ENCODE results near the gene TFB1M.
"Not testable (repeated sequence)": the region's sequence is repeated elsewhere in the genome, so short reads cannot be mapped to it uniquely, and the experiment has no call there.

Gene TFB1M

DNA sequence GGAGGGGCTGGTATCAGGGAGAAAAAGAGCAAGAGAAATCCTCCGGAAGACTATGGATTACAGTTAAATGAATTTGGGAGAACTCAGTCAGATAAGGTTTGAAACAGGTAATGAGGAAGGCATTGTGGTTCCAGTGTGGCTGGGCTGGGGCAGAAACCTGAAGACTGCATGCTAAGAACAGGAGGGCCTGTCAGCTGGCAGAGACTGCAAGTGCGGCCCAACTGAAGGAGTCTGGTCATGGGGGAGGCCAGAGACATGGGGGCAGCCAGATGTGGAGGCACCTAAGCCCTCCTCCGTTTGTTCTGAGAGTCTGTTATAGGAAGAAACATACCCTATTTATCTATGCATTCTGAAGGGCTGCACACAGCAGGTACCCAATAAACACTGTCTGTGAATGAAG is 16.6 kb downstream of the TFB1M start:
- no peak for DNase-seq

DNA sequence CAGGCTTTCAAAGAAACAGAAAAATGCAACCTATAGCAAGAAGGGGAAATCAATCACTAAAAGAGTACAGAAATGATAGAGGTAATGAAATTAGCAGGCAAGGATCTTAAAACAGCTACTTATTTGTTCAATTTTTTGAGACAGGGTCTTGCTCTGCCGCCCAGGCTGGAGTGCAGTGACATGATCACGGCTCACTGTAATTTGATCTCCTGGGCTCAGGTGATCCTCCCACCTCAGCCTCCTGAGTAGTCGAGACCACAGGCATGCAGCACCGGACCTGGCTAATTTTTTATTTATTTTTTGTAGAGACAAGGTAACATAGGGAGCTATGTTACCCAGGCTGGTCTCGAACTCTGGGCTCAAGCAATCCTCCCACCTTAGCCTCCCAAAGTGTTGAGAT is 21.6 kb downstream of the TFB1M start:
- DNase-seq = no peak

DNA sequence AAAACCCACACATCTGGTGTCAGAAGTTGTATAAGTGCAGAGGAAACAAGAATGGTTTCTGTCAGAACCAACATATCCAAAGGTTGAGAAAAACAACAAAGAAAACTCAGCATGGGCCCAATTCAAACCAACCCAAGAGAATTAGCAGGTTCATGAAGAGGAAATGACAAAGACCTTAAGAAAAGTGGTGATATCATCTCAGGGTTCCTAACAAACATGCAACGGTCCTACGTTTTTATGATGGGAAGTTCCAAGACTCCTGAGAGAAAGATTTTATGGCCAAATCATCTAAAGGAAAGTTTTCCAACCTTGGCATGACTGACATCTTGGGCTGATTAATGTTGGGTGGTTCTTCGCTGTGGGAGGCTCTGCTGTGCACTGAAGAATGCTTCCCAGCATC is 23.0 kb downstream of the TFB1M start:
- DNase-seq = no peak

DNA sequence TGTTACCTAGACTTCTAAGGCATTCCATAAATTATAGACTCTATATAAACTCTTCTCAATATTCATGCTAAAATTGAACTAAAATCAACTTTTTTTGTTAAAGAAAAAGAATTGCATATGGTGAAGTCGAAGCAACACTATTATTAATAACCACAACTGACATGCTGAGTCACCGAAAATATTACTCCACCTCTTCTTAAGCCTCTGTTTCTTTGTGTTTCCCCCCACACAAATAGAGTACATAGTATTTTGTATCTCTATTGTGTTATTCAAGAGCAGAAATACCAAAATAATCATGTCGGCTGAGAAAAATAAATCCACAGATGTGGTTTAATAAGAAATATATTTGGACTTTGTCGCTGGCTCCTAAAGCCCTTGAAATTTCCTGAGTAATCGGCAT is 23.8 kb downstream of the TFB1M start:
- DNase-seq = no peak

DNA sequence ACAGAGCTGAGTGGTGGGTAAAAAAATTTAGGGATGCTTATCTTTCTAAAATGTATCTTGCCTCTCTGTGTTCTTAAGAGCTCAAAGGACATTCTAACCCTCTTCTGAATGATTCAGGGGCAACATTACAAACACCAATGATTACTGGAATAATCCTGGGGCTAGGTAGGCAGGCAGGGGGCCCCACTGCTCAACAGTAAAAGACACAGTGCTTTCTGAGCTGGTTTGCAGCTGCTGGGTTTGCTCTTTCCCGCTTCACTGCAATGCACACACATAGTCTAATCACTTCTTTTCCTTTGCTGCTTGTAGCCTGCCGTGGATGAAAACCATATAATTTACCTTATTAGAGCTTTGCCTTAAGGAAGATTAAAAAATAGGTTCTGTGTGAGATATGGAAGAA is 26.5 kb downstream of the TFB1M start:
- DNase-seq = no peak

DNA sequence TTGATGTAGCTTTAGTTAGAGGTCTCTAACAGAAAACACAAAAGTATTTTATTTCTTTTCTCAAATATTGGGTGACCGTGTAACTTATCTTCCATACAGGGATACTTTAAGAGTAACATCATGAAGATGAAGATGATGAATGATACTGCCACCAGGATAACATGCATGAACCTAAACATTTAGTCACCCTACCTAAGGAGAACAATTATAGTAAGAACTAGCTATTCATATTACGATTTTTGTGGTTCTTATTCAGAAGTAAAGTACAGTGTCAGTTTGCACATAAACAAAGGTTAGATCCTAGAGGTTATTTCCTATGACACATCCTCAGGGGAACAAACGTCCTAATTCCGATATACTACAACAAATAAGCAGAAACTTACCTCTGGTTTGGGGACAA is 29.5 kb downstream of the TFB1M start:
- no peak for DNase-seq

DNA sequence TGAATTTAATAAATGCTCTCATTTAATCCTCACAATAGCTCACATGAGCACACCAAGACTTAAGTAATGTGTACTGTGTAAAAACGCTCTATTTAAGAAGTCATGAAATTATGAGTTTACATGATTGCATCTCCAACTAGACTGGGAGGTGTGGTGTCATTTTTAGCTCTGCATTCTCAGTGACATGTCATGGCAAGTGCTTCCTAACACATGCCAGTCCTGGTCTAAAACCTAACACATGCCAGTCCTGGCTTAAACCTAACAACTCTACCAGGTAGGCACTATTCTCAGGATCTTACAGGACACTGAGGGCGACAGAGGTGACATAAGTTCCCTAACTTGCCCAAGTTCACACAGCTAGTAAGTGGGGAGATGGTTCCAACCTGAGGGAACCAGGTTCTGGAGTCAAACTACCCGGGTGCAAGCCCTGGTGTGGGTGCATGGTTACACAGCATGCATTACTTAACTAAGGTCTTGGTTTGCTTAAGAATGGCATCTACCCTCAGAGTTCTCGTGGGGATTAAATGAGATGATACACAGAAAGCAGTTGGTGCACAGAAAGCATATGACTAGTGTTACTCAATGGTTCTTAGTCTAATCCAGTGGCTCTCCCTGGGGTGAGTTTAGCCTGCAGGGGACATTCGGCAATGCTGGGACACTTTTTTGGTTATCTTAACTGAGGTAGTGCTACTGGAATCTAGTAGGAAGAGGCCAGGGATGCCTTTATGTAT is 35.8 kb downstream of the TFB1M start:
- DNase-seq = no peak

DNA sequence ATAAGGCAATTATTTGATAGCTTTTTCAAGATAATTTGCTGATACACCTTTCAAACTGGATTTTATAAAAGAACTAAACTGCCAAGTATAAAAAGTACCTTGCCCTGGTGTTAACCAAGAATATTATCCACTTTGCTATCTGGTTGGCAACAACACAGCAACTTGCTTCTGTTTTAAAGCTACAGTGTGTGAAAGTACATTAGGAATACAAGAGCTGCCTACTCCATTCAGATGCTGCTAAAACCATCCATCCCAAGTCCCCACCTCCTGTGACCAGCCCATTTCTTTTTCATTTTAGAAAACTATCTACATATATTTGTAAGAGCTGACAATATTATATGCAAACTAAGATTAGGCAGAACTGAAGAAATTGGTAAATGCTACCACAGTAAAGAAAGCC is 37.6 kb downstream of the TFB1M start:
- no peak for DNase-seq

DNA sequence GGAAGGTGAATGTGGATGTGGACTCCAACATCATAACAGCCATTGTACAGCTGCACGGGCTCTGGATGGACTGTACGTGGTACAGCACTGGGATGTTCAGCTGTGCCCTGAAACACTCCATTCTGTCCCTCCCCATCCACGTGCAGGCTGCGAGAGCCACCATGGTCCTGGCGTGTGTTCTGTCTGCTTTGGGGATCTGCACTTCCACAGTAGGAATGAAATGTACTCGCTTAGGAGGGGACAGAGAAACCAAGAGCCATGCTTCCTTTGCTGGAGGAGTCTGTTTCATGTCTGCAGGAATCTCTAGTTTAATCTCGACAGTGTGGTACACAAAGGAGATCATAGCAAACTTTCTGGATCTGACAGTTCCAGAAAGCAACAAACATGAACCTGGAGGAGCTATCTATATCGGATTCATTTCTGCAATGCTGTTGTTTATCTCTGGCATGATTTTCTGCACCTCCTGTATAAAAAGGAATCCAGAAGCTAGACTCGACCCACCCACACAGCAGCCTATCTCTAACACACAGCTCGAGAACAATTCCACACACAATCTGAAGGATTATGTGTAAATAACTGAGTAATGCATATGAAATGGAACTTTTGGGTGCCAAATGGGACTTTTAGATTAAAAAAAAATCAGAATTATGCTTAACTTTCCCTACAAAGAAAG is 38.3 kb downstream of the TFB1M start:
- no peak for DNase-seq

DNA sequence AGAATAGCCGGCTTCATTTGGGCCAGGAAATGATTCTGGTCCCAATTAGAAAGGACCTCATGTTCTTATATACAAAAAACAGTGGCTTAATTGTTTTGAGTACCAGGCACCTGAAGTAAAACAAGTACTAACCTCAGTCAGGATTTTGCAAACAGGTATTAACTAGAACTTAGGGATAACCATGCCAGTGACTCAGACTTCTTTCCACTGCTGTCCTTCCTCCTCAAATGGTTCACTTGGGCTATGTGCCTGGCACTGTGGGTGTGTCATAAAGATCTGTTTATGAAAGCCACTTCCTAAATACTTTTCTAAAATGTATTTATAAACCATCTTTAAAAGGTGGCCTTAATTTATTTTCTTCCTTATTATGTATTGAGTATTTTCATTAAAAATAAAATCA is 39.8 kb downstream of the TFB1M start:
- no peak for DNase-seq

DNA sequence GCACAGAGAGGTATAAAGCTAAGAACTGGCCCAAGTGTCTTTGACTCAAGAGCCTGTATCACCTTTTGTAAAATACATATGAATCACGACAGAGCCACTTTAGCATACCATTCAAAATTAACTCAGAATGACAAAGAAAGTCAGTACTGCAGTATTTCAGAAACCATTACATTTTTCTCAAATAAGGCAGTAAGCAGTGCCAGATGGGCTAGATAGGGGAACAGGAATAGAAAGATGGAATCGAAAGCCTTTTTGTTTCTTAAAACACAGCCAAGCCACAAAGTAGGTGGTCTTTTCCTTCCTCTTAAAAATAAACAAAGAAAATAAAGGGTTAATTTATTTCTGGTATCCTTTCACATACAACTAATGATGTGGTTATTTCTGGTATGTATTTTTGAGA is 40.2 kb downstream of the TFB1M start:
- DNase-seq = no peak

DNA sequence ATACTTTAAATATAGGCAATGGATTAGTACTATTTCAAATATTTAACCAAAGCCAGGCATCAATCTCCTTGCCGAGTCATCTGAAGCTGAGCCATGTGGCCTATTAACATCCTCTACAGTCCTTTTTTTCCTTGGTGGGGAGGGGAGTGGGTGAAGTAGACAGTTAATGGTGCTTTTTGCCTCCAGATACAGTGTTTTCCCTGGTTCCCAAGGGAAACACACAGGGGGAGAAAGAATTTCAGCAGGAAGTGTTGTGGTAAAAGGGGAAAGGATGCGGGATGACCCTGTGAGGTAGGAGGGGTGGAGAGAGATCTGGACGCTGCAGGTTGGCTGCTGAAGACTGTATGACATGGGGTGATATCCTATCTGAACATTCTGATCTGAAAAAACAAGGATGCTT is 40.9 kb downstream of the TFB1M start:
- no peak for DNase-seq

DNA sequence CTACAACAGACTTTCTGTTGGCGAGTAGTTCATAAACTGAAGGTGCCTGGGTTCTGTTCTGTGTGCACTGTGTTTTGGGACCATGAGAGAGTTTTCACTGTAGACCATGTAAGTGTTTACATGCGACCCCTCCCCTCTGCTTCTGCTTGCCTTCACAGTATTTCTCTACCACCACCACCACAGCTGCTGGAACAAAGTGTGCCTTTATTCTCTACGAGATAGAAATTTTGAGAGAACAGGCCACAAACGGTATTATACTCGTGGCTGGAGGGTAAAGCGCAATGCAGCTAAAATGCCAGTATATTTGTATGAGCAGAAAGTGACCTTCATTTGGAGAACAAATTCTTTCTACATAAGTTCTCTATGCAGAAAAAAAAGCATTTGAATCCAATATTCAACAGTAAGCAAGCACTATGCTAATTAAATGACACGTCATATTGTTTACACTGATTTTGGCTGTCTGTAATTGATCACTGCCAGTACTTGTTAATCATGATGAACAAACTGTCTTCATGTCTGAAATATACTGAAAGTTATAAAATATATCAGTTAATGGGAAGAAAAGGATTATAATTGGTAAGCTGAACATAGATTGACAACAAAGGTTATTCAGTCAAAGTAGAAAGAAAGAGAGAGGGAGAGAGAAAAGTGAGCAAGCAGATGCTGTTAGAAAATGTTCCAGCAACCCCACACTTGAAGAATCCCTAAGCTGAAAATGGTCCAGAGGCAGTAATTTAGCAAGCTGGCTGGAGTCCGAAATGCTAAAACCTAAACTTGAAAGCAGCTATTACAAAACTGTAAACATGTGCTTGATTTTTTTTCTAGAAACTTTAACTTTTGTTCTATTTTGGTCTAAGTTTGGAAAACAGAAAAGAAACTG is 41.7 kb downstream of the TFB1M start:
- DNase-seq = no peak

DNA sequence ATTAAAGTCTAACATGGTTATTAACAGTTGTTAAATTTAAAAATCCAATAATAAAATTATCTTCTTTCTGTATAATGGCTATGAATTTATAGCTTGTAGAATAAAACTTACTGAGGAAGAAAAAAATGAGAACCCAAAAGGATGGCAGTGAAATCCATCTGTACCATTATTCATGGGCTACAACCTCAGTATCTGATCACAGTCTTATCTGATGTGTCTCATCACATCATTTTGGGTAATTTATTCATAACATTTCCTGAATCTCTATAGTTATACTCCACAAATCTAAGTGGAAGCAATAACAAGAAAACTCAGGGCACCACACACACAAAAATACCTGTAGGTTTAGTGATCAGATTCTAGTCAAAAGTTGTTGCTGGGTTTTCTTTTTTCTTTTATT is 43.1 kb downstream of the TFB1M start:
- no peak for DNase-seq

DNA sequence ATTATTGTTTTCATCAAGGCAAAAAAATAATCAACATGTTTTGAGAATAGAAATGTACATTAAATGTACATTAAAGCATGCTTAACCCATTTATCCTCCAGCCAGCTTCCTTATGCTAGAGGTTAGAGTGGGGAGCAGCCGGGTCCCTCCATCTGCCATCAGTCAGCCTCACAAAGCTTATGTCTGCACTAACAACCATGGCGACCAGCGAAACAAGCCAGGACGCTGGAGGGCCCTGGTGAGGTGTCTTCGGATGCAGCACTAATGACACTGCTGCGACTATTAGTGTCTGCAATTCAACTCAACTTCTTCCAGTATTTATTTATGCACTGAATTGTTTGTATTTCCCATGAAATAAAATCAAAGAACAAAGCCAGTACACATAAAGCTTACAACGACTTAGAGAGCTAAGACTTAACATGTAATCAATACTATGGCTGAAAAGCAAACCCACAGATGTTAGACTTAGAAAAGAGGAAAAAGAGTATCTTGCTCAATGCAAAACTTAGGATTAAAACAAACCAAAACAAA is 43.7 kb downstream of the TFB1M start:
- no peak for DNase-seq

DNA sequence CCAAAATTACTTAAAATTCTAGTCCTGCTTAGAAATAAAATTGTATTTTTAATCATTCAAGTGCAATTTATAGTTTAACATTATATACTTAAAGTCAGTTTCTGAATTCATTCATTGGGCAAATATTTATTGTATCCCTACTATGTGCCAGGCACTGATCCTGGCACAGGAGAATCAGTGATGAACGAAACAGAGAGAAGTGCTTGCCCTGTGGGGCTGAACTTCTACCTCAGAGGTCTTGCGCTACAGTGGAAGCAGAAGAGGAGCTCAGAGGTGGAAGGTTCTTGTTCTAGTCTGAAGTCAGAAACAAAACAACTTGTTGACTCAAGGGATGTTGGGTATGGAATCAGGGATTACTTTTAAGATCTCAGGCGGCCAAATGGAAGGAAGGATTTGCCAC is 44.5 kb downstream of the TFB1M start:
- DNase-seq = no peak

DNA sequence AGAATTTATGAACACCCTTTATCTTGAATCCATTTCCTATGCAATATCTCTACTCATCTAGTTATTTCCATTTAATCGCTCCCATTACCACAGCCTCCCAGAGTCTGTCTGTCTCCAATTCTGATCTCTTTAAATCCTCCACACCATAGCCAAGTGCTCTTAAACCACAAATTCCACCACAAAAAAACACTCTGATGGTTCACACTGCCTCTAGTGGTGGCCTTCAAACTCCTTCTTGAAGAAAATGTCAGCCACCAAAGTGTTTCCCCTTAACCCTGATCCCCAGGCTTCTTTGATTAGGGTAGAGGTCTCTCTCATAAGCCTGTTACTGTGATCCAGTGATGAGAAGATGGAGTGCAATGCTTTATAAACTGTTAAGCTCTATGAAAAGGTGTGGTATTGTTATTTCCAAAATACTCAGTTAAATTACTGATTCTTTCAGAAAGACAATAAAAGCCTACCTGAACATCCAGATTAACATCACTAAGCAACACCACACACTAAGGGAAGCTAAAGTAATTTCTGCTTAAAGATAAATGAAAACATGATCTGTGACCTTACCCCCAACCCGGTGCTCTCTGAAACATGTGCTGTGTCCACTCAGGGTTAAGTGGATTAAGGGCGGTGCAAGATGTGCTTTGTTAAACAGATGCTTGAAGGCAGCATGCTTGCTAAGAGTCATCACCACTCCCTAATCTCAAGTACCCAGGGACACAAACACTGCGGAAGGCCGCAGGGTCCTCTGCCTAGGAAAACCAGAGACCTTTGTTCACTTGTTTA is 46.0 kb downstream of the TFB1M start:
- not testable (repeated sequence) for DNase-seq

DNA sequence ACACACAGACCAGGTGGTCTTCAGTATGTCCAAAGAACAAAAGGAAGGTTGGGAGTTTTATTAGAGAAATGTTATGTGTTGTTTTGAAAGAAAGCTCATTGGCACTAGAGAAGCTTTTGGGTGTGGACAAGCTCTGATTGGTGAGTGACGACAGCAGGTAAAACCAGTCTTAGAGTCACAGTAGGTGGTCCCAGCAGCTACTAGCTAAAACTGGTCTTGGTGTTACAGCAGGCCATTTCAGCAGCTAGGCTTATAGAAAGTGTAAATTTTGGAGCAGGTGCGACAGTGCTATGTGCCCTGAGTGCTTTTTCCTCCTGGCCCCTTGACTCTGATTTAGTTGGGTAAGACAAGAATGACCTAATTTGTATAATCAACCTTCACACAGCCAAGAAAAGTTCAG is 46.9 kb downstream of the TFB1M start:
- no peak for DNase-seq

DNA sequence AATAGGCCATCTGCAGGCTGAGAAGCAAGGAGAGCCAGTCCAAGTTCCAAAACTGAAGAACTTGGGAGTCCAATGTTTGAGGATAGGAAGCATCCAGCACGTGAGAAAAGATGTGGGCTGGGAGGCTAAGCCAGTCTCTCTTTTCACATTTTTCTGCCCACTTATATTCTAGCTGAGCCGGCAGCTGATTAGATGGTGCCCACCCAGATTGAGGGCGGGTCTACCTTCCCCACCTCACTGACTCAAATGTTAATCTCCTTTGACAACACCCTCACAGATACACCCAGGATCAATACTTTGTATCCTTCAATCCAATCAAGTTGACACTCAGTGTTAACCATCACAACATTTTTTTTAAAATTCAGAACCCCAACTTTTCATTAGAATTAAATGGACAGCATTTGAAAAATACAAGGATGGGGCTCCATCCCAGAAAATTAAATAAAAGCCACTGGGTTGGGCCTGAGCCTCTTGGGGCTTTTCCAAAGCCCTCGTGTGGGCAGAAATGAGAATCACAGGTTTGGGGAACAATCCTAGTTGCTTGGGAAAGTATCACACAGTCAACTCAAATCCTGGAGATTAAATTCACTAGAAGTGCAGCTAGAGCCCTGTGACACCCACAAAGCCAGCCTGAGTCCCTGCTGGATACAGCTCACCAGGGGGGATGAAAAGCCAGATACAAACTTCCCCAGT is 48.3 kb downstream of the TFB1M start:
- DNase-seq = no peak

DNA sequence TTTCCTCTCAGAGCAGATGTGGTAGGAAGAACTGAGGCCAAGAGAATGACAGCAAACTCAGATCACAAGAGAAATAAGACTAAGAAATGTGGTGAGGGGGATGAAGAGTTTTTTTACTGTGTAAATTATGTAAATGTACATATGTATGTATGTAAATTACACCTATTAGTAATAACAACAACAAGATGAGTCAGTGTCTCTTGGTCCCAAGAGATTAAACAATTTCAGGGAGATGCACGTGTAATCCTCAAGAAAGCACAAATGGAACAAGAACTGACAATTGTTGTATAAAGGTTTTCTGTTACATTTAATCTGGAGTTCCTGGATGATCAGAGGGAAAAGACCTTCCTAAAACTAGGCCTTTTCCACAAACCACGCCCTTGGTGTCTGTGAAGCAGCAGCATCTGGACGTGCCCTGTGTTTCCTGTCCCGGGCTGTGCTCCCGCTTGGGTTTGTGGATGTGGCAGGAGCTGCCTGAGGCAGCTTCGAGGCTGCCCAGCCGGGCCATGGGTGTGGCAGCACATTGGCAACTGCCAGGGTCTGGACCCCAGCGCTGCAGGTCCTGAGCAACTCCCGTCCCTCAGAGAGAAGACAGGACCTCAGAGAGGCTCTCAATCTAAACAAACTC is 49.5 kb downstream of the TFB1M start:
- DNase-seq = no peak

DNA sequence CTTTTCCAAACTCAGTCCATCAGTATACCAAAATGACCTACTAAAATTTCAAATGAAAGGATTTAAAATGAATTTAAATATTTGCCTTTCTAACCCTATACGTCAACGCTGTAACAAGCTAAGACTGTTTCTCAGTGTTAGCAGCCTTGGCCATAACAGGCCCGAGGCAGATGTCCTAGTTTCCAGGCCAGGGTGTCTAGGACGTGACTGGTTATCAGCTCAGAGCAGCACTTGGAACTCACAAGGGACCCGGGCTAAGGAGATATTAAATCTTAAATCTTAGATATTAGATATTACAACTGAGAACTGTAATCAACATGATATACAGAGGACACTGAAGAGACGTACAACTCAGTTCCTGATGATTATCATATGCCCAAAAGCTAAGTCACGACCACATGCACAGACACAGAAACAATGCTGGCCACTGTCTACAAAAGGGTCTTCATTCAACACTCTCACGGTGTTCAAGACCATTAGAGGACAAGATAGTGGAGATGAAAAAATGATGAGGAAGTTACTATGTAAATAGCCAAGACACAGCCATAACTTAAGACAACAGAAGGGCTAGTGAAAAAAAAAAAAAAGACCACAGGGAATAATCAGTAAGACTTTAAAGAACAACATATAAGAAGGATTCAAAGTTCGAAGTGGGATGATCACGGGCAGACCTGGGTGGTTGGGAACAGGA is 50.8 kb downstream of the TFB1M start, which contains the start of gene CLDN20:
Gene CLDN20, plus strand, starts transcription at position 641 of the 691 bp plus-strand sequence. CDS start 11,707 bp downstream, outside the sequence.
- no peak for DNase-seq

Measured in activated T-cell treated with anti-CD3 and anti-CD28 coated beads, Interleukin-2, amount 50 U/mL, for 1 hour (primary cell).